Stimulated activated CD4-positive, alpha-beta T cell treated with anti-CD3 and anti-CD28 coated beads, Interleukin-1b, Interleukin-23, amount 100 ng/mL, for 48 hours (primary cell): ENCODE results near the gene MYL3.
A peak's percentile ranks its signal among the peaks of the same experiment; 100 is the strongest.

Experiments
- DNase-seq: peaks from one replicate; pipeline ENCODE4 v3.0.0-alpha.2; 2020

The MYL3 gene

DNA sequence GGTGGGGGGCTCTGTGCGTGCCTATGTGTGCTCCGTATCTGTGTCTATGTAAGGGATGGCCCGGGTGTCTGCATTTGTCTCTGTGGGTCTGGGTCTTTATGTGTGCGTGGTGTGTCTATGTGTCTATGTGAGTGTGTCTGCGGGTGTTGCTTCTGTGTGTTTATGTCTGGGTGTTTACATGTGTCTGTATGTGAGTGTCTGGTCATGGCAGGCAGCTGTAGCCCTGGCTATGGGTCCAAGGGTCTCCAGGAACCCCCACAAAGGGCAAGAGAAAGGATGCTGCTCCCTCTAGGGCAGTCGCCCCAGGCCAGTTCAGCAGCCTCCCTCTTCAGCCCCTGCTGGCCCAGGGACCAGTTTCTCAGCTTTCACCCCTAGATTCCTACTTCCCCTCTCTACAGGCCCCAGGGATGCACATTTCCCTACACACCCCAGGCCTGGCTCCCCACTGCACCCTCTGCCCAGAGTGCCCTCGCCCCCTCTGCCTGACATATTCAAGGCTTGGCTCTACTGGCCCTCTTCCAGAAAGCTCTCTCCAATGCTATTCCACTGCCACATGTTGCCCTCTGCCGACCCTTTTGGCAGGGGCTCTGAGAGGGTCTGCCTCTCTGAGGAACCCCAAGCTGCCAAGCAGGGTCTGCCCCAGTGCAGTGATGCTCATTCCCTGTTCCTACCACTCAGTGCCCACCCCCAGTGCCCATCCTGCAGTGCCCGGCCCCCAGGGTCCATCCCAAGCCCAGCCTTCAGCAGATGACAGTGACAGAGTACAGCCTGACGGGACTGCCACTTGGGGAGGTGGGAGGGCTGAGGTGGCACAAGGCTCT, 1.0 kb upstream of the MYL3 start:
- DNase-seq, result no peak

DNA sequence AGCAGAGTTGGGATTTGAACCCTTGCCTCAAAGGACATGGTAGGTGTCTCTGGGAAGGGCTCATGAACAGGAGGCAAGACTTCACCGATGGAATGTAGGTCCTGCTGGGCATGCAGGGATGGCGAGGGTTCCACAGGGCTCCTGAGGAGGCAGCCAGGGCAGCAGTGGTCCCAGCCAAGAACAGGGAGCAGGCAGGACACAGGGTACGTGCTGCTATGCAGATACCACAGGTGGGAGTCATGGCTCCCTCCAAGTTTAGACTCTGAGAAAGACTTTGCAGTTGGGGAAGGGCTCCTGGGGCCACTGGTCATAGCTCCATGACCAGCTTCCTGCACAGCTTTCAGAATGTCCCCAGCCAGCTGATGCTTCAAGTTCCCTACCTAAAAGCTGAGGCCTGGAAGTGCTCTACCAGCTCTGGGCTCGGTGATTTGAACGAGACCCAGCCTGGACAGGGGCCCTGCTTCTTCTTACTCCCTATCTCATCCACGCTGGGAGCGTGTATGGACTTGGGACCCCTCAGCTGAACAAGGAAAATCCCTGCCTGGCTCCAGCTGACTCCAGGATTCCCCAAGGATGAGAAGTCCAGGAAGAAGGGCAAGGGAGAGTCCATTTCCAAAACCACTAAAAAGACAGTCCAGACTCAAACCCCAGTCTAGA, 747 bp downstream of the MYL3 start:
- no peak for DNase-seq

GRCh38 chr3:46861605-46862368, 1.5 kb downstream of the MYL3 start:
- no peak for DNase-seq

GRCh38 chr3:46860810-46861604, 2.2 kb downstream of the MYL3 start:
- no peak for DNase-seq

DNA sequence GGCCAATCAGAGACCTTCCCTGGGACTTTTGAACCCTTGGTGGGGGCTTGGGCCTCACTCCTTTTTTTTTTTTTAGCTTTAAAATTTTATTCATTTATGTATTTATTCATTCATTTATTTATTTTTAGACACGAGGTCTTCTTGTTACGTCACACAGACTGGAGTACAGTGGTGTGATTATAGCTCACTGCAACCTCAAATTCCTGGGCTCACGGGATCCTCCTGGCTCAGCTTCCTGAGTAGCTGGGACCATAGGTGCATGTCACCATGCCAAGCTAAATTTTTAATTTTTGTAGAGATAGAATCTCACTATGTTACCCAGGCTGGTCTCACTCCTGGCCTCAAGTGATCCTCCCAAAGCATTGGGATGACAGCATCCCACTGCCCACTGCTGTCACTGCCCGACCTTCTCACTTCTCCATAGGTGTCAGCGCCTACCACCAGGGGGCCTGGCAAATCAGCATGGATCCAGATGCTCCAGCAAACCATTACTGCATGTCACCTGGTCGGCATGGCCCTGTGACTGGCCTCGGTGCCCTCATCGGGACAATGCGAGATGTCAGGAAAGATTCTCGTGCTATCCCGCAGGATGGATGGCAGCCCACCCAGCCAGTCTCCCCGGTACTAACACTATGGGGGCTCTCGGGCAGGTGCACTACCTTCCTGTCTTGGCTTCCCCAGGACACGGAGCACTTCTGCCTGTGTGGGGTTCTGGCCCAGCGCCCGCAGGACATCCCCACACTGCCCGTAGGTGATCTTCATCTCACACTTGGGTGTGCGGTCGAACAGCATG, 3.0 kb downstream of the MYL3 start:
- DNase-seq, result peak; percentile 25

- peak; percentile 0 for DNase-seq
Observed at GRCh38 chr3:46859001-46859710, 4.1 kb downstream of the MYL3 start.

DNA sequence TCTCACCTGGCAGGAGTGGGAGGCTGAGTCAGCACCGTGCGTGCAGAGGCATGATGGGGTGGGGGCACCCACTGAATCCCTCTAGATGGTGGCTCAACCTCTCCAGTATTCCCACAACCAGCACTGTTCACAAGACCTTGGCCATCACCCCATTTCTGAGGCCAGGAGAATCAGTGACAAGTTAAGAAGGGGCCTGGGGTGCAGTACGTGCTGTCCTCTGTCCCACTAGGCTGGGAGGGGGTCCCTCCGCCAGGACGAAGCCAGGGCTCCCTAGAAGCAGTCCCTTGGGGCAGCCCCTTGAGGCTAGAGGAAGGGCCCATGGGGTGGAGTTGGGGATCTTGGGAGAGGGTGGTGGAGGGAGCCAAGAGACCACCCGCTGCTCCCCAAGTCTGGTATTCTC, 4.8 kb downstream of the MYL3 start:
- no peak for DNase-seq

GRCh38 chr3:46857485-46858341, 5.5 kb downstream of the MYL3 start:
- DNase-seq, result no peak

GRCh38 chr3:46856576-46857471, 6.4 kb downstream of the MYL3 start:
- DNase-seq, result no peak

GRCh38 chr3:46854555-46854991, 8.7 kb downstream of the MYL3 start:
- DNase-seq, result no peak

DNA sequence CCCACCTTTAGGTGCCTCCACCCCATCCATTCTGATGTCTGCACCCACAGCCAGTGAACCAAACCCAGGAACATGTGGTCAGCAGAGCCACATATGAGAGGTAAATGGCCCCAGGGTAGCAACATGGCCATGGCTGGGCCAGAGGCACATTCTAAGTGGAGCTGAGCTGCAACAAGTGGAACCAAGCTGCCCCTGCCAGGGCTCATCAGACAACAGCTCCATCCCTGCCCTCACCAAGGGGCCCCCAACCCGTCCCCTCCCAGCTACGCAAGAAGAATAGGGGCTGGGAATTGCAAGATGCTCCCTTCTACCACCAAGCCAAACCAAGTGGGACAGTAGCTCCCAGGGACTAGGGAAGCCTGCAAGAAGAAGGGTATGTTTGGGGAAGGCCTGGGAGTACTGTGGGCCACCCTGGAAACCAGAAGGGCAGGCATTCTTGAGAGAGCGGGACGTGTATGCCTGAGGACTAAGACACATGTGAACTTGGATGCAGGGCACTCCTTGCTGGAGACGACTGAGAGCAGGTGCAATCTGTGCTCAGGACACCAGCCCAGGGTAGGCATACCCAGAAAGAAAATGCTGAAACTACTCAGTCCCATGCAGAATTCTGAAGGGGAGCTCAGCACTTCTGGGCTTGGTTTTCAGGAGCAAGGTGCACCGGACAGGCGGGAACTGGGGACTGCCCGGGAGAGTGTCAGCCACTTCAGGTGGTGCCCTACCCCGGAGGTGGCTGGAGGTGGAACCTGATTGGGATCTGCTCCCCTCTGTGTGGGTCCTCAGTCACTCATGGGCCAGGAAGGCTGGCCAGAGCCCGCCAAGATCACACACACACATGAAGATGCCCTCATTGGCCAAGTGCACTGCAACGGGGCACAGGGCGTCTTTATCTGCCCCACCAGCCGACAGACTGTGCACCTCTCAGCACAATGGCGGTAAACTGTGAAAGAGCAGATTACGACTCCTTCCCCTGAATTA, 9.5 kb downstream of the MYL3 start:
- no peak for DNase-seq

DNA sequence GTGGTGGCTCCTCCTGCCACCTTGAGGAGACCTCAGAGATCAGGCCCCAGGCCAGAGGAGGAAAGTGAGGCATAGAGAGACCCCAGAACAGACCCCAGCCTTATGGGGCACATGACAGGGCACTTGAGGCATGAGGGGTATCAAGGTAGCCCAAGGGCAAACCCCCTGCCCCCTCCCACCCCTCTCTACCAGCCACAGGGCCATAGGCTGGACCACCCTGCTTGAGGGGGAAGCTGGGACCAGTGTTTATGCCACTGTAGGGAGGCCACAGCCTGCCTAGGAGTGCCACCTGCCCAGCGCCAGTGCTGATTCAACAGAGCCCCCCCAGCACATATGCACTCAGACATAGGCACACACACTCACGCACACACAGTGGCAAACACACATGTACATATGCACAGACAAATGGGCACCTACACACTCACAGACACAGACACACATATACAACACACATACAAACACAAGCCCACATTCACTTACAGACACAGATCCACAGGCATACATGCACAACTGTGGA, 10.3 kb downstream of the MYL3 start:
- DNase-seq, result no peak

GRCh38 chr3:46852334-46852720, 10.9 kb downstream of the MYL3 start:
- DNase-seq, result no peak

DNA sequence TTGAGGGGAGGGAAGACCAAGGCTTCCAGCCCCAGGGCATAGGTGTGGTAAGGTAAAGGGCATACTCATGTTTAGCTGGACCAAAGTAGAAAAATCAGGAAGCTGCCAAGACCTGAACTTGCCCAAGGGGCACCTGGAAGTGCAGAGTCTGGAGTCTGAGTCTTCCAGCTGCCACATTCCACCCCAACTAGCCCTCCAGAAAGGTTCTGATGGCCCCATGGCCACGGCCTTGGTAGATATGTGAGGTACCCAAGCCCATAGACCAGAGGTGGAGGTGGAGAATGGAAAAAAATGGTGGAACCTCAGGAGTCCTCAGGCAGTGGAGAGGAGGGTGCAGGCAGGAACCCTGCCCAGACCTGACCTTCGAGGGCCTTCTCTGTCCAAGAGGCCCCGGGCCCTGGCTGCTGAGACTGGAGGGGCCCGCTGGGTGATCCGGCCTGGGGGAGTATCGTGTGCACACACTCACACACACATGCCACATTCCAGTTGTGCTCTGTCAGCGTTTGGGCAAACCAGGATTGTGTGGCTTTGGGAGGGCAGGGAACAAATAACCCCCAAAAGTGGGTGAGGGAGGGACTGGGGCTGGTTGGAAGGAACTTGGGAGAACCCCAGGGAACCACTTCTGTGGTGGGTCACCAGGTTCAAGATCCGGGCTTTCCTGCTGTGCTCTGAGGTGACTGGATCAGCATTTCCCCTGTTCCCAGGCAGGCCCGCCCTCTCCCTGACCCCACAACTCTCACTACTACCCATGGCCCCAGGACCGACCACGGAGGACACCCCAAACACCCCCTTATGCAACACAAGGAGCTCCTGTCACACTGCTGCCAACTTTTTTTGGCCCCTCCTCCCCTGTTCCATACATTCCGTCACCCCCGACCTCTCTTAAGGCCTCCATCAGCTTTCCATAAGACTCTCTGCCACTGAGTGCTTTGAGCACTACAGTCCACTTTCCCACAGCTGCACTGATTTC, 11.6 kb downstream of the MYL3 start:
- no peak for DNase-seq

GRCh38 chr3:46850468-46850779, 12.8 kb downstream of the MYL3 start:
- no peak for DNase-seq

DNA sequence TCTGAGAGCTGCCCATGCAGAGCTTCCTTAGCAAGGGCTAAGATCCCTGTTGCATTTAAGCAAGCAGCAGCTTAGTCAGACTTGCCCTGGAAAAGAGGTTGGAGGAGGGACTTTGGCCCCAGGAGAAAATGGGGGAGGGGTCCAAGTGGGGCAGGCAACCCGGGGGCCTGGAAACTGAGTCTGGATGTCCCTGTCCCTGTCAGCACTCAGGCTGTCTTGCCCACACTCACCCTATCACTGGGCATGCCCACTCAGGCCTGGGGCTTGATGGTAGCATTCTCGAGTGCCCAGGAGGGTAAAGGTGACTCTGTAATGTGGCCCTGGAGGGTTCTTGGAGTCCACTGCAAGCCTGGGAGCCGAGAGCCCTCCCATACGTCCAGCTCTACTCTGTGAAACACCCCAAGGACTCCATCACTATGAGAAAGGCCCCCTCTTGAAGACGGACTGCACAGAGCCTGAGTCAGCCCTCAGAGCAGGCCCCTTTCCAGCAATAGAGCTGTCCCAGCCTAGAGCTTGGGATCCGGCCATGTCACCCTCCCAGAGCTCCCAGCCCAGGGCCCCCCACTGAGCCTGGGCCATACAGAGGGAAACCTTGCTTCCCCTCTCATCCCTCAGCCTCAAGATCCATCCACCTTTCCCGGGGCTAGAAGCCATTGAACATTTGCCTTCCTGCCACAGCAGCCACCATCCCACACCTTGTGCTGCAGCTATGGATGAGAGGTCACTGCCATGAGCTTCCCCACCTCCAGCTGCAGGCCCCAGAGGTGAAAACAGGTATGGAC, 13.4 kb downstream of the MYL3 start:
- DNase-seq, result no peak
